ENCODE measurements around the gene PLXND1.

GRCh38 chr3:129565902-129566301 lies 40.6 kb downstream of the PLXND1 start:
- TF ChIP-seq GATA3 (IDR thresholded peaks at IDR 0.05; ENCODE audit: low read depth, low read length) (no peak), GATA2 (IDR thresholded peaks at IDR 0.05; ENCODE audit: low read depth, low read length) (no peak)
